Mucosa of gallbladder (tissue), 1 donor: ENCODE results near the gene LRRTM4. TPM values are rescaled to one million over a fixed set of nuclear protein-coding genes. Genes with fewer than 3 reads are reported as not detected.
"Not testable (repeated sequence)": the region's sequence is repeated elsewhere in the genome, so short reads cannot be mapped to it uniquely, and the experiment has no call there.

Source experiments
- DNase-seq: peaks from one replicate; pipeline ENCODE4 v3.0.0-alpha.2; 2020; ENCODE audit warnings: low spot score
- total RNA-seq: library from RNA; stranded (reverse); gene quantifications from one replicate; pipeline ENCODE4 v1.2.1, GENCODE V29; 2021
- donor health status: DM: no; HTN: no; CAD: no.

LRRTM4 gene
- total RNA-seq, 1 donor from 2014 or later: 0.23 TPM

DNA sequence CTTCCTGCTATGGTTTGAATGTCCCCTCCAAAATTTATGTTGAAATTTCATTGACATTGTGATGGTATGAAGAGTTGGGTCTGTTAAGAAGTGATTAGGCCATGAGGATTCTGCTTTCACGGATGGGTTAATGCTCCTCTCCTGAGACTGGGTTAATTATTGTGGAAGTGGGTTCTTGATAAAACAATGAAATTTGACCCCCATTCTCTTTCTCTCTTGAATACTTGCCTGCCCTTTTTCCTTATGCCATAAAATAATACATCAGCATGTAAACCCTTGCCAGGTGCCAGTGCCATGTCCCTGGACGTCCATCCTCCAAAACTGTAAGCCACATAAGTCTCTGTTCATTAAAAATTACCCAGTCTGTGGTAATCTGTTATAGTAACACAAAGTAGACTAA is 352.8 kb downstream of the LRRTM4 start:
- DNase-seq: no peak

DNA sequence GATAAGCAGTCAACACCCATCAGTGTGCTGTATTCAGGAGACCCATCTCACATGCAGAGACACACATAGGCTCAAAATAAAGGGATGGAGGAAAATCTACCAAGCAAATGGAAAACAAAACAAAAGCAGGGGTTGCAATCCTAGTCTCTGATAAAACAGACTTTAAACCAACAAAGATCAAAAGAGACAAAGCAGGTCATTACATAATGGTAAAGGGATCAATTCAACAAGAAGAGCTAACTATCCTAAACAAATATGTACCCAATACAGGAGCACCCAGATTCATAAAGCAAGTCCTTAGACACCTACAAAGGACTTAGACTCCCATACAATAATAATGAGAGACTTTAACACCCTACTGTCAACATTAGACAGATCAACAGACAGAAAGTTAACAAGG is 358.2 kb downstream of the LRRTM4 start:
- DNase-seq: not testable (repeated sequence)

DNA sequence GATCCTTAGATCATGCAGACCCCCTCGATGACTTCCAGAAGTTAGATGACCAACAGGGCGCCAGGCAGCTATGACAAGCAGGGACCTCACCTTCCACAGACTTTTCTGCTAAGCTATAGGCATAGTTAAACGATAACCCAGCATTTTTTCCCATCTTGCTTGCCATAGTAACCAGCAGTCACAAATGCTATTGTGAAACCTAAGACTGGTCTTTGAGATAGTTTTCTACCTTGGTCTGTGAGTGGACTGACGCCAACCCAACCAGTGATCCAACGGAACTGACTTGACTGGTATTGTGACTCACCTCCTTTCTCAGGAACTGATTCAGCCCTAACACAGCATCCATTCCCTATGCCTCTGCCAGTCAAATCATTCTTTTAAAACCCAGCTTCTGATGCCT is 361.2 kb downstream of the LRRTM4 start:
- DNase-seq: no peak

DNA sequence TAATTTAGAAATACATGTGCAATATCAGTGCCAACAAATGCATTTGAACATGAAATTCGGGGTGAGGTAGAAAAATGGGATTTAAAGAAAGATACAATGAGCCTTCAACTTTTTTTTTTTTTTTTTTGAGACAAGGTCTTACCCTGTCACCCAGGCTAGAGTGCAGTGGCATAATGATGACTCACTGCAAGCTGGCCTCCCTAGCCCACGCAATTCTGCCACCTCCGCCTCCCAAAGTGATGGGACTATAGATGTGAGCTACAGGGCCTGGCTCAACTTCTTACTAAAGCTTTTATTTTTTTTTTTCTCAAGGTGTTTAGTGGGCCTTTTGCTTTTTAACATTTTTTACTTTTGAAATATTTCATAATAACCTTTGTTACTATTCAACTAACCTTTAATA is 365.6 kb downstream of the LRRTM4 start:
- no peak for DNase-seq

DNA sequence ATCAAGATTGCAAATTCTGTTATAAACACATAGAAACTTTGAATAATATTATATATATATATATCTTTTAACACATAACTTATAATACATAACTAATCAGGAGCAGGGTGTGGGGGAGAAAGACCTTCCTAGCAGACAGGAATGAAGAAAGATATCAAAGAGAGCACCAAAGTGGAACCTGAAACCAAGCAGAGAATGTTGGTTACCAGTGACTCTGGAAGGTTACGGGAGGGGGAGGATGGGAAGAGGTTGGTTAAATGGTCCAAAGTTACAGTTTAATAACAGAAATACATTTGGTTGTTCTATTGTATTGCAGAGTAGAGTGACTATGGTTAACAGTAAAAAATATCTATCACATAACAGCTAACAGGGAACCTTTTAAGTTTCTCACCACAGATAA is 366.7 kb downstream of the LRRTM4 start:
- DNase-seq: no peak

DNA sequence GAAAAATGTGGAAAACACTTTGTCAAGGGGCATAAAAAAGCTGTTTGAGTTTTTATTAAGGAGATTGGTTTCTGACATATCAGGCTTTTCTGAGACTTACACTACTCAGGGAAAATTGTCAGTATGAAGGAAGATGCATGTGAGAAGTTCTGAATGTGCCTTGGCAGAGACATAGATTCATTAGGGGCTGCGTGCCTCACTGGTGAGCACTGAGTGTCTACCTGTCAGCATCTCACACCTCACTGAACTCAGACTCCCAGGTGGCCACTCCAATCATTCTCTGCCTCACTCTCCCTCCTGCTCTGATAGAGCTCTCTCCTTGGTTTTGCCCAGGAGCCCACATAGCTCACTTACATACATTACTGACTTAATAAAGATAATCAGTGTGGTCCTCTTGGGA is 372.6 kb downstream of the LRRTM4 start:
- DNase-seq: no peak

DNA sequence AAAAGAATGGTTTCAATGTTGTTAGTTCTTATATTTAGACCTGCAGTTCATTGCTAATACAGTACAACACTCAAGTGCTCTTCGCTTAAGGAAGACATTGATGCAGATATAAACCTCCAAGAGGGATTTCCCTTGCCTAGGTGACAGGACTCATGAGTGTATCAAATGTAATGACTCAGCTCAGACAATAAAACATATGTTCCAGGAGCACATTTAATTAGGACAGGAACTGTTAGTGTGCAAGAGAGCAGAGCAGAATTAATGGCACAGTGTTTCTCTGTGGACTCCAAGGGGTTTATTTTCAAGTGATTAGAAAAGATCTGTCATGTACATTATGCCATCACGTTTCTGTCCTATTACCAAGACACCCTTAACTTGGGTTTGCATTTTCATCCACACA is 375.0 kb downstream of the LRRTM4 start:
- DNase-seq: no peak

DNA sequence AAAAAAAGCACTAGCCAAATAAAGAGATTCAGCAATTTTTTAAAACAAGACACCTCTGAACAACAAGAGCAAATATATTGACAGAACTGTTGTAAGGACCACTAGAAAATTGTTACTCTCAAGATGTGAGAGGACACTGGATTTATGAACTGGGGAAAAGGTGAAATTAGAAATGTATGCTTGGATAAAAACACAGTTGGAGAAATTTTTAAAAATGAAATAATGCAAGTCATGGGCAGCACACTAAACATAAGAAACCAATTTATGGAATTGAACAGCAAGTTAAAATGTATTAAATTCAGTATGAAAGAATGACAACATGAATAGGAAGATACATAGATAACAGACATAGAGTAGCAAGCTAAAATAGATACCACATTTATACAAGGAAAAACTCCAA is 377.4 kb downstream of the LRRTM4 start:
- DNase-seq: no peak

DNA sequence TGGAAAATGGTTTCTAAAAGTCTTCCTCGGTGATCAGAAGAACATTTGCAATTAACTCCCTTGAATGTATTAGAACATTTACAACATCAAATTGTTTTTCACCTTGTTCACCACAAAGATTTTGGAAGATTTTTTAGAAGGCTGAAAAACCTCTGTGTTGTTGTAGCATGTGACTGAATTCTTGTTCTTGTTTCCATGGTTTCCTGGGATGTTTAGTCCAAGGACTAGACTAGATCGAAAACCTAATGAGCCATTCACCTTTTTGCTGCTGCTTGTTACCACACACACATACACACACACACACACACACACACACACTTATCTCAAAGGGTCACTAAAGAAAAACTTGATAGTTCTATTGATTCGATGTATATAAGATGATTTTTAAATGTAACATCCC is 380.0 kb downstream of the LRRTM4 start:
- DNase-seq: no peak

DNA sequence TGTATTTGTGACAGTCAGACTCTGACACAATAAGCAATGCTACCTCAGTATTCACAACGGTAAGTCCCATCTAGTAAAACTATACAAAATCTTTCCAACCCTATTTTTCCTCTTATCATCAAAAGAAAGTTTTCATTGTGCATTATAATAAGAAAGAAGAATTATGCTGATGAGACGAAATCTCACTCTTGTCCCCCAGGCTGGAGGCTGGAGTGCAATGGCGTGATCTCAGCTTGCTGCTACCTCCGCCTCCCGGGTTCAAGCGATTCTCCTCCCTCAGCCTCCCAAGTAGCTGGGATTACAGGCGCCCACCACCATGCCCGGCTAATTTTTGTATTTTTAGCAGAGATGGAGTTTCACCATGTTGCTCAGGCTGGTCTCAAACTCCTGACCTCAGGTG is 393.7 kb downstream of the LRRTM4 start:
- not testable (repeated sequence) for DNase-seq

DNA sequence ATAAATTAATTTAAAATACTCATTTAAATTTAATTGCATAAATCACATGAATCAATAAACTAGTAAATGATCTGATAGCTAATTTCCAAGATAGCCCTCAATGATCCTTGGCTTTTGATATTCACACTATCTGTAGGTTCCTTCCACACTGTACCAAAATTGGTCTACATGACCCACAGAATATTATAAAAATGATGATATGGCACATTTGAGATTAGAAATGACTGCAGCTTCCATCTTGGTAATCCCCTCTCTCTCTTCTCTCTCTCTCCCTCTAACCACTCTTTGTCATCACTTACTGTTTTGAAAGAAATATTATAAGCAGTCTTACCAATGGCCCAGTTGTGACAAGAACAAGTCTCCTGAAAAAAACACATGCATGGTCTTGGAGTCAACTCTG is 394.8 kb downstream of the LRRTM4 start:
- DNase-seq: no peak

DNA sequence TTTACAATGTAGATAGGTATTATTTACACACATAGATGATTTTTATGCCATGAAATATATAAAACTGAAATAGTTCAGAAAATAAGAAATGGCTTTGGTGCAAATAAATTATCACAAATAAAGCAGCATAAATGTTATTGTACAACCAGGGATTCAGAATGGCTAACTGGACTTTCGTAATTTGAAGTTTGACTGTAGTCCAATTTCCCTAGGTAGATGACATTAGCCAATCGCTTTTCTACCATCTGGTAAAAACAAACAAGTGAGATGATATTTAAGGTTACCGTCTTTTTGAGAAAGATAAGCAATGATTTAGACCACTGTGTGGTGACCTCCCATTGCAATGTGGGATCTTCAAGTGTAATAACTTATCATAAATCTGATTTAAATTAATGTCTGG is 400.7 kb downstream of the LRRTM4 start:
- no peak for DNase-seq

DNA sequence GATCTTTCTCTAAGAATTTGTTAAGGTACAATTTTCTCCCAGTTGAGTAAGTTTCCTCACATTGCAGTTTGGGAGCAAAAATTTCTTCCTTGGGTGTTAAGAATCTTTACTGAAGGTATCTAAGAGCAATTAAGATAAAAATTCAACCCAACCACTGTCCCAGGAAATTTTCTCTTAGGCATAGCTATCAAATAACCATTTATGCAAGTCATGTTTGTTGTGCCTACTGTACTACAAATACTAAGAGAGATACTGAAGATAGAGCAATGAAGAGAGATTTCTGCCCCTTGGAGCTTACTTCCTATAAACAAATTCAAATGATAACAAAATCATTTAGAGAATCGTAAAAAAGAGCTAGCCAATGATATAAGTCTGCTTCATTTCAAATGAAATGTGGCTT is 402.8 kb downstream of the LRRTM4 start:
- DNase-seq: no peak

DNA sequence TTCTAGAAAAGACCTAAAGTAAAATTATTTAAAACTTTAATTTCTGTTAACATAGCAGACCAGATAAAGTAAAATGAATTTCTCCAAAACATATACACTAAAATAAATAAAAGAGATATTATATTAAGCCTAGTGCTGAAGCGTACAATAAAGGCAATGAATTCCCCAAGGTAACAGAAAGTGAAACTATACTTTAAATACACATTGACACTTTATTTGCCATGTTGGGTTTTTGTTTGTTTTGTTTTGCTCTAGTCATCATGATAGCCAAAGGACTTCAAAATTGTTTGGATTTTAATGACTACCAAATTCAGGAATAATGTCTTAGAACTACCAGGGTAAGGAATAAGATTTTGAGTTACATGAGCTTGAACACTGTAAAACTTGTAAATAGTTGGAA is 413.3 kb downstream of the LRRTM4 start:
- no peak for DNase-seq

DNA sequence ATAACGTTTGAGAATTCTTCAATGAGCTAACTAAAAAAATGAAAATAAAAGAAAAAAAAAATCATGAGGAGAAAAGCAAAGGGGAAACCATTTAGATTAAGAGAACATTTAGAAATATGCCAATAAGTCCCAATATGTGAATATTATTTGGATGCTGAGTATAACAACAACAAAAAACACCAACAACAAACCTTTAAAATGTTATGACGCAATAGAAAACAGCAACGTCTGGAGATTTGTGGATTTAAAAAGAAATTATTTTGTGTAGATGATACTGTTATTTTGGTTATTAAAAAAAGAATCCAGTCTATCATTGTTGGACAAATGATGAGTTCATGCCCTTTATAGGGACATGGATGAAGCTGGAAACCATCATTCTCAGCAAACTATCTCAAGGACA is 417.2 kb downstream of the LRRTM4 start:
- DNase-seq: no peak

DNA sequence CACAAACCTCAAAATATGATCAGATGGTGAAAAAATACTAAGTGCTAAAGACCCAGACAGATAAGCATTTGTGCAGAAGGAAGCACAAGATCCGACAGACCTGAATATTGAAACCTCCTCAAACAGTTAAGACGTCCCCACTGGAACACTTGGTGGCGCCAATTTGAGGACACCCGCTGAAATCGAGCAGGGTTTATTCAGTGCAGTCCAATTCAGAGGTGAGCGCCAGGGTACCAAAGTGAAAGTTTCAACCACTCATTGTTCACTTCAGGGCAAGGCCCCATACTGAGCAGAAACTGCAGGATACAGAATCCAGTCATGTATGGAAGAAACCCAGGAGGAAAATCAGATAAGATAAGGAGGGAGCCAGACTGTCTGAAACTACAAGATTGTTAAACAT is 417.6 kb downstream of the LRRTM4 start:
- DNase-seq: no peak

DNA sequence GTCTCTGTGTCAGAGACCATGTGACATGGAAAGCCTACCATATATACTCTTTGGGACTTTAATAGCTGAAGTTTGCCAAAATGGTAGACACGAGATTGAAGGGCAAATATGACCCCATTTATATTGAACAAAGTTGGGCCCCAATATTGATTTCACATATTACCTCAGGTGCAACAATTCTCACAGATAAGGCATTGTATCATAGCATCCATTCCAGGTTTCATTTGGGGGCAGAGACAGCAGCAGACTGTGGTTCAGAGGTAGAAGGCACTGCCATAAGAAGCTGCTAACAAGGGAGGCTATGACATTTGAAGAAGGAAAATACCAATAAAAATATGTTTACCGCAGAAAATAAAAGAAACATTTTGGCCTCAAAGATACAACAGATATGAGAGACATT is 419.2 kb downstream of the LRRTM4 start:
- DNase-seq: no peak

DNA sequence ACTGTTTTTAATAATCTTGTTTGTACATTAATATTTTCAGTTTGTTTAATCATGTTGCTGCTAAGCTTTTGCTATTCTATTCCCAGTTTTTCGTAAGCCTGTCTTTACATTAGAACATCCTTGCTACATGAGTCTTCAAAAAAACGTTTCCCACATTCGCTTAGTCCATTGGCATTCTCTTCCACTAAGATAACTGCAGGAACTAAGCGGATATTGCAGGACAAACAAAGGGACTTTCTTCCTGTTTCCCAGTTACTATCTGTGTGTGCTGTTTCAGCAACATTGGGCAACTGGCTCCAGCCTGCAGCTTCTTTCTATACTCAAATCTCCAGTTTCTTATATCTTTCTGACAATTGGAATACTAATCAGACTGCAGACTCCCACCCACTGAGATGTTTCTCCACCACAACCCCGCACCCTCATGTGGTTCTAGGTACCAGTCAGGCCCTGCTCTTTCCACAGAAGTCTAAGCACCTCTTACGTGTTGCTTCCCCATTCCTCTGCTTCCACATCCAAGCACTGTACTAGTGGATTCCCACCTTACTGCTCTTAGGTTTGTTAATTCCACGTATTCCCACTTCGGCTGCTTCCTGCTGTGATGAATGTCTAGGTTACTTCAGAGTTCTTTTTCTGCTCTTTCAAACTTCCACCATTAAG is 420.3 kb downstream of the LRRTM4 start:
- DNase-seq: no peak

DNA sequence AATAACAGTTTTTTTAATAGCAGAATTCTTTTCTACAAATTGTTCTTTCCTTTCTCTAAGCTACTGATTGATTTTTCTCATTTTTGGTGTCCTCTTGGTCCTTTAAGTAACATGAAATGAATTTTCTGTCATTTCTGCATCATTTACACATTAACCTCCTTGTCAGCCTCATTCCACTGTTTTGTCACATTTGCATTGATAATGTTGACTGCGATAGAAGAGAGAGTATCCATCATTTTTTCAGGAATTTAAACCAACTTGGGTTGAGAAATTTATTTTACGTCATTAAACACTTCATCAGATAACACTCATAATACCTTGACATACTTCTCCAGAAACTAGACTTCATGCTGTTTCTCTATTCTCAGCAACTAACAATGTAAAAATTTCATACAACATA is 422.2 kb downstream of the LRRTM4 start:
- no peak for DNase-seq

DNA sequence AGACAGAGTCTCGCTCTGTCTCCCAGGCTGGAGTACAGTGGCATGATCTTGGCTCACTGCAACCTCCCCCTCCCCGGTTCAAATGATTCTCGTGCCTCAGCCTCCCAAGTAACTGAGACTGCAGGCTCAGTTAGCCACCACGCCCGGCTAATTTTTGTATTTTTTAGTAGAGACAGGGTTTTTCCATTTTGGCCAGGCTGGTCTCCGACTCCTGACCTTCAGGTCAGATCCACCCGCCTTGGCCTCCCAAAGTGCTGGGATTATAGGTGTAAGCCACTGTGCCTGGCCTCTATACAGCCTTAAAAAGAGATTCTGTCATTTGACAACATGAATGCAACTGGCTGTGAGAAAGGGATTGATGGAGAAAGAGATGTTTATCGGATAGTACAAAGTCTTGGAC is 426.7 kb downstream of the LRRTM4 start:
- not testable (repeated sequence) for DNase-seq

DNA sequence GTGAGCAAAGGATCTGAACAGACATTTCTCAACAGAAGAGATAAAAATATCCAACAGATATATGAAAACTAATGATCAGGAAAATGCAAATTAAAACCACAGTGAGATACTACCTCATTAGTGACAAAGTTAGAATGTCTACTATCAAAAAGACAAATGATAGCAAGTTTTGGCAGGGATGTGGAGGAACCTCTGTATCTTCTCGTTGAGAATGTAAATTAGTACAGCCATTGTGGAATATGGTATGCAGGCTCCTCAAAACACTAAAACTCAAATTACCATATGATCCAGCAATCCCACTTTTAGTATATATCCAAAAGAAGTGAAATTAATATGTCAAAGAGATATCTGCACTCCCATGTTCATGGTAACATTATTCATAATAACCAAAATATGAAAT is 427.1 kb downstream of the LRRTM4 start:
- no peak for DNase-seq

DNA sequence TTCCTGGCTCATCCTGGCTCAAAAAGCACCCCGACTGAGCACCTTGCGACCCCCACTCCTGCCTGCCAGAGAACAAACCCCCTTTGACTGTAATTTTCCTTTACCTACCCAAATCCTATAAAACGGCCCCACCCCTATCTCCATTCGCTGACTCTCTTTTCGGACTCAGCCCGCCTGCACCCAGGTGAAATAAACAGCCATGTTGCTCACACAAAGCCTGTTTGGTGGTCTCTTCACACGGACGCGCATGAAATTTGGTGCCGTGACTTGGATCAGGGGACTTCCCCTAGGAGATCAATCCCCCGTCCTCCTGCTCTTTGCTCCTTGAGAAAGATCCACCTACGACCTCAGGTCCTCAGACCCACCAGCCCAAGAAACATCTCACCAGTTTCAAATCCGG is 433.8 kb downstream of the LRRTM4 start:
- not testable (repeated sequence) for DNase-seq

DNA sequence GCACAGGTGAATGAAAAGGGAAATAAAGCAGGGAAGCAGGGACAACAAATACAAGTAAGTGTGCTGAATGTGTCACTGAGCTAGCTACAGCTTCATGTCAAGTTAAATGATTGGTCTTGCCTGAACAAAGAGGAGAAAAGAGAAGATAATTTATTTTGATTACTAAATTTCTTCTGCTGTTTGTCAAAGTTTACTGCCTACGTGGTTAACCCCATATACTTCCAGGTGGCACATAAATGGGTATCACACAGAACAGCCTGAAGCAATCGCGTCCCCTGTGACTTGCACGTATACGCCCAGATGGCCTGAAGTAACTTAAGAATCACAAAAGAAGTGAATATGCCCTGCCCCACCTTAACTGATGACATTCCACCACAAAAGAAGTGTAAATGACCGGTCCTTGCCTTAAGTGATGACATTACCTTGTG is 434.2 kb downstream of the LRRTM4 start:
- no peak for DNase-seq

DNA sequence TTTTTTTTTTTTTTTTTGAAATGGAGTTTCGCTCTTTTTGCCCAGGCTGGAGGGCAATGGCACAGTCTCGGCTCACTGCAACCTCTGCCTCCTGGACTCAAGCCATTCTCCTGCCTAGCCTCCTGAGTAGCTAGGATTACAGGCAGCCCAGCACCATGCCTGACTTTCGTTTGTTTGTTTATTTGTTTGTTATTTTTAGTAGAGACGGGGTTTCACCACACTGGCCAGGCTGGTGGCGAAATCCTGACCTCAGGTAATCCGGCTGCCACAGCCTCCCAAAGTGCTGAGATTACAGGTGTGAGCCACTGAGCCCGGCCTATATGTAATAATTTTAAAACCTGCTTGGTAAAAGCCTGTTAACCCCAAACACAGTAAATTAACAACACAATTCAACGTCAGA is 435.7 kb downstream of the LRRTM4 start:
- no peak for DNase-seq

DNA sequence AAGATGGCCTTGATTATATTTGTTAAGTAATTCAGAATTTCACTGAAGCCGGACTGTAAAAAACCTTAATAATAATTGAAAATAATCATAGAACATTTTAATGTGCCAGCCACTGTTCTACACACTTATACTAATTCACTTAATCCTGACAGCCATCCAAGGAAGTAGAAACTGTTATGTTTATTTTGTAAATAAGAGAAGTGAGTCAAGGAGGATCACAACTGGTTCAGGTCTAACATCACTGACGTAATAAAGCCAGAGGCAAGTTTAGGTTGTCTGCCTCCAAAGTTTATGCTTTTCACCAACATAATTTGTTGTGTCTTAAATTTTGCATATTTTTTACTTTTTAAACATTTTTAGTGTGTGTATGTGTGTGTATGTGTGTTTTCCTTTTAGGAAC is 436.1 kb downstream of the LRRTM4 start:
- DNase-seq: no peak
